Measurements from ENCODE around the gene ZNF543.

- TF ChIP-seq POLR2A (IDR thresholded peaks at IDR 0.05; ENCODE audit: low read depth, low read length) (no peak), TAF1 (IDR thresholded peaks at IDR 0.05; ENCODE audit: borderline replicate concordance, low read depth, low read length) (no peak)
These were observed 47.3 kb upstream of the ZNF543 start for GRCh38 chr19:57273014-57273413.
